ENCODE results near the gene ATIC.

The ATIC gene

GRCh38 chr2:215374642-215375466 lies 63.0 kb downstream of the ATIC start:
- DNase-seq (ENCODE audit: low read depth in 2 of 2, low spot score in 1 of 2): no peak

- no peak for DNase-seq (ENCODE audit: low read depth in 2 of 2, low spot score in 1 of 2)
Observed at GRCh38 chr2:215375467-215375830, 63.6 kb downstream of the ATIC start.

- DNase-seq (ENCODE audit: low read depth in 2 of 2, low spot score in 1 of 2): no peak
Observed at GRCh38 chr2:215376103-215376780, 64.4 kb downstream of the ATIC start.

- DNase-seq (ENCODE audit: low read depth in 2 of 2, low spot score in 1 of 2): no peak
Observed at GRCh38 chr2:215377283-215377682, 65.4 kb downstream of the ATIC start.

- no peak for DNase-seq (ENCODE audit: low read depth in 2 of 2, low spot score in 1 of 2)
Observed at GRCh38 chr2:215378045-215378444, 66.2 kb downstream of the ATIC start.

GRCh38 chr2:215379039-215379438 lies 67.2 kb downstream of the ATIC start:
- DNase-seq (ENCODE audit: low read depth in 2 of 2, low spot score in 1 of 2): no peak

GRCh38 chr2:215379948-215380347 lies 68.1 kb downstream of the ATIC start:
- no peak for DNase-seq (ENCODE audit: low read depth in 2 of 2, low spot score in 1 of 2)

GRCh38 chr2:215380699-215381098 lies 68.8 kb downstream of the ATIC start:
- DNase-seq (ENCODE audit: low read depth in 2 of 2, low spot score in 1 of 2): no peak

- DNase-seq (ENCODE audit: low read depth in 2 of 2, low spot score in 1 of 2): no peak
Observed at GRCh38 chr2:215382011-215382410, 70.2 kb downstream of the ATIC start.

- DNase-seq (ENCODE audit: low read depth in 2 of 2, low spot score in 1 of 2): no peak
Observed at GRCh38 chr2:215382480-215382879, 70.6 kb downstream of the ATIC start.

GRCh38 chr2:215383652-215384279 lies 71.9 kb downstream of the ATIC start:
- no peak for DNase-seq (ENCODE audit: low read depth in 2 of 2, low spot score in 1 of 2)

- no peak for DNase-seq (ENCODE audit: low read depth in 2 of 2, low spot score in 1 of 2)
Observed at GRCh38 chr2:215384710-215385109, 72.9 kb downstream of the ATIC start.

GRCh38 chr2:215386566-215386965 lies 74.7 kb downstream of the ATIC start:
- DNase-seq (ENCODE audit: low read depth in 2 of 2, low spot score in 1 of 2): no peak

GRCh38 chr2:215388002-215388728 lies 76.3 kb downstream of the ATIC start:
- DNase-seq (ENCODE audit: low read depth in 2 of 2, low spot score in 1 of 2): no peak

GRCh38 chr2:215390550-215390913 lies 78.7 kb downstream of the ATIC start:
- no peak for DNase-seq (ENCODE audit: low read depth in 2 of 2, low spot score in 1 of 2)

- DNase-seq (ENCODE audit: low read depth in 2 of 2, low spot score in 1 of 2): no peak
Observed at GRCh38 chr2:215391531-215391930, 79.7 kb downstream of the ATIC start.

- no peak for DNase-seq (ENCODE audit: low read depth in 2 of 2, low spot score in 1 of 2)
Observed at GRCh38 chr2:215392164-215392563, 80.3 kb downstream of the ATIC start.

GRCh38 chr2:215392687-215393270 lies 80.9 kb downstream of the ATIC start:
- DNase-seq (ENCODE audit: low read depth in 2 of 2, low spot score in 1 of 2): no peak

- no peak for DNase-seq (ENCODE audit: low read depth in 2 of 2, low spot score in 1 of 2)
Observed at GRCh38 chr2:215394102-215394805, 82.4 kb downstream of the ATIC start.

GRCh38 chr2:215395687-215396460 lies 84.0 kb downstream of the ATIC start:
- no peak for DNase-seq (ENCODE audit: low read depth in 2 of 2, low spot score in 1 of 2)

All from stimulated activated CD8-positive, alpha-beta memory T cell treated with anti-CD3 and anti-CD28 coated beads, Interleukin-4, amount 100 ng/mL, for 4 hours (primary cell).